Esophagus muscularis mucosa (tissue), 4 donors: ENCODE measurements around the gene AKAP11. TPM values are rescaled to one million over a fixed set of nuclear protein-coding genes. Genes with fewer than 3 reads are reported as not detected.

Source experiments
- DNase-seq: peaks from one replicate; pipeline ENCODE4 v3.0.0-alpha.2; 2017; ENCODE audit errors: extremely low spot score
- H3K27ac ChIP-seq, 4 donors: fragments of 200-600 bp; sonication (generic); replicated peaks in 1 of 4; 1 replicate in 3 of 4; 2 replicates in 1 of 4; pipeline ENCODE4 v1.5.1; 2016 to 2019; ENCODE audit warnings: mild to moderate bottlenecking in 1 of 4
- H3K27me3 ChIP-seq, 4 donors: fragments of 200-600 bp; sonication (generic); one replicate each; pipeline versions ENCODE4 v1.5.1 to v1.6.0; 2016 to 2019
- H3K36me3 ChIP-seq, 4 donors: fragments of 200-600 bp; sonication (generic); one replicate each; pipeline ENCODE4 v1.5.1; 2016 to 2019
- H3K4me1 ChIP-seq, 4 donors: fragments of 200-600 bp; sonication (generic); one replicate each; pipeline ENCODE4 v1.5.1; 2016 to 2019
- H3K4me3 ChIP-seq, 4 donors: fragments of 200-600 bp; sonication (generic); 1 replicate in 2 of 4; 2 replicates in 2 of 4; pipeline ENCODE4 v1.5.1; 2016 to 2019; ENCODE audit warnings: mild to moderate bottlenecking in 4 of 4, moderate library complexity in 1 of 4
- H3K9me3 ChIP-seq, 4 donors: fragments of 200-600 bp; sonication (generic); 1 replicate in 3 of 4; 2 replicates in 1 of 4; pipeline ENCODE4 v1.5.1; 2016 to 2019
- EP300 ChIP-seq: sonication (generic); formaldehyde crosslinking; IDR thresholded peaks from one replicate; pipeline ENCODE4 v1.6.1; 2017; ENCODE audit warnings: antibody characterized with exemption
- POLR2A ChIP-seq: fragments of 450-650 bp; IDR thresholded peaks from one replicate; pipeline ENCODE4 v1.6.1; 2017; ENCODE audit warnings: antibody characterized with exemption, moderate library complexity, mild to moderate bottlenecking, low read depth
- POLR2AphosphoS5 ChIP-seq, 2 donors: sonication (generic); formaldehyde crosslinking; IDR thresholded peaks; one replicate each; pipeline ENCODE4 v1.6.1; 2017; ENCODE audit warnings: antibody characterized with exemption in 2 of 2
- intact Hi-C: fragments of 100-400 bp; cut with DNase I; formaldehyde crosslinking; loops from one replicate; pipeline ENCODE4 v1.15.1; 2023
- total RNA-seq, 4 donors: library from RNA; depleted of rRNA; stranded (reverse); fragments of >200 nt; gene quantifications; one replicate each; pipeline versions ENCODE4 v1.1.0 to v1.2.1, GENCODE V29; 2016
- TF ChIP-seq, protein P1 (sequence below), 3 experiments: fragments of 200-600 bp in 2 of 3; fragments of 450-650 bp in 1 of 3; sonication (generic) in 2 of 3; IDR thresholded peaks; one replicate each; pipeline ENCODE4 v1.5.1; 2017 to 2019; ENCODE audit warnings: antibody characterized with exemption in 3 of 3, mild to moderate bottlenecking in 2 of 3, moderate library complexity in 1 of 3

The AKAP11 gene
- total RNA-seq, 4 donors from 2014 or later, result 36.1 to 43.4 (median 39.6) TPM

DNA sequence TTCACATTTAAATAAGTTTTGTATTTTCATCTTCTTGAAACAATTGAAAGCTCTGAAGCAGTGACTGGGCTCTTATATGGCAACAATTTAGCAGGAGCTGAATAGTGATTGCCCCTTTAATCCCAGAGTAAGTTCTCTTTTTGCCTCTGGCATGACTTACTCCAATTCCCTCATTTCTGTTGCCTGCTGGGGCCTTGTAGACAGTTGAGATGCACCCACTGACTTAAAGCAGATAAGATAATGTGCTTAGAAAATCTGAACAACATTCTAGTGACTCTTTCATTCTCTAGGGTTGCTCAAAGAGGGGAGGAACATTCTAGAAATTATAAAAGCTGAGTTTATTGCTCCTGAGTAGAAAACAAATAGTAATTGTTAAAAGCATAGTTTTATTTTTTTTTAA lies 52.8 kb downstream of the AKAP11 start:
- Histone ChIP-seq H3K36me3 (peaks cover 0 to 10% (median 7%) of the 10 kb centered on the region in 4 donors), H3K27ac (no peak overlapping the region), H3K4me1 (no peaks in the 10 kb centered on the region), H3K4me3 (no peak overlapping the region), H3K27me3 (no peaks in the 10 kb centered on the region), H3K9me3 (no peaks in the 10 kb centered on the region)
- intact Hi-C loops, result no loop called here
- no peak for DNase-seq
- TF ChIP-seq POLR2AphosphoS5 (IDR thresholded peaks at IDR 0.05) (no peak), EP300 (no peak), POLR2A (no peak)
- TF ChIP-seq, protein P1, sequence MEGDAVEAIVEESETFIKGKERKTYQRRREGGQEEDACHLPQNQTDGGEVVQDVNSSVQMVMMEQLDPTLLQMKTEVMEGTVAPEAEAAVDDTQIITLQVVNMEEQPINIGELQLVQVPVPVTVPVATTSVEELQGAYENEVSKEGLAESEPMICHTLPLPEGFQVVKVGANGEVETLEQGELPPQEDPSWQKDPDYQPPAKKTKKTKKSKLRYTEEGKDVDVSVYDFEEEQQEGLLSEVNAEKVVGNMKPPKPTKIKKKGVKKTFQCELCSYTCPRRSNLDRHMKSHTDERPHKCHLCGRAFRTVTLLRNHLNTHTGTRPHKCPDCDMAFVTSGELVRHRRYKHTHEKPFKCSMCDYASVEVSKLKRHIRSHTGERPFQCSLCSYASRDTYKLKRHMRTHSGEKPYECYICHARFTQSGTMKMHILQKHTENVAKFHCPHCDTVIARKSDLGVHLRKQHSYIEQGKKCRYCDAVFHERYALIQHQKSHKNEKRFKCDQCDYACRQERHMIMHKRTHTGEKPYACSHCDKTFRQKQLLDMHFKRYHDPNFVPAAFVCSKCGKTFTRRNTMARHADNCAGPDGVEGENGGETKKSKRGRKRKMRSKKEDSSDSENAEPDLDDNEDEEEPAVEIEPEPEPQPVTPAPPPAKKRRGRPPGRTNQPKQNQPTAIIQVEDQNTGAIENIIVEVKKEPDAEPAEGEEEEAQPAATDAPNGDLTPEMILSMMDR (IDR thresholded peaks at IDR 0.05), result no peak

DNA sequence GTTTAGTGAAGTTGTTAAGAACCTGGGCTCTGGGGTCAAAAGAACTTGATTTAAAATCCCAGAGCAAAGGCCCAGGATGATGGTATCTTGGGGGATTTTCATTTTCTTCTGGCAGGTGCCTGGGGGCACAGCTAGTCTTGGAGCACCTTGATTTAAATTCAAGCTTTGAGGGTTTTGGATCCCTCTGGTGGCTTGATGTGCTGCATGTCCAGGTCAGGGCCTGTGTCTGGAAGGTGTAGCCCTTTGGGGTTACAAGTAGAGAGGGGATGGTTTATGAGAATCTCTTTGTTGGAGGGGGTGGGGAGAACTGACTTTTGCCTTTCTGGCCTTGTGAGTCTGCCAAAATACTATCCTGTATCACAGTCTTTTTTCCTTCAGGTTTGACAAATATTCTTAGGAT lies 55.8 kb downstream of the AKAP11 start:
- peaks cover 0 to 6% (median 0%) of the 10 kb centered on the region in 4 donors for H3K36me3 ChIP-seq
- intact Hi-C loops, result no loop called here
- TF ChIP-seq POLR2A (no peak), POLR2AphosphoS5 (IDR thresholded peaks at IDR 0.05) (no peak), EP300 (no peak)
- TF ChIP-seq, protein P1 (IDR thresholded peaks at IDR 0.05), result no peak
- H3K4me1 ChIP-seq, result no peaks in the 10 kb centered on the region
- H3K27ac ChIP-seq, result no peak overlapping the region
- no peak overlapping the region for H3K4me3 ChIP-seq
- no peak for DNase-seq
- H3K9me3 ChIP-seq, result no peaks in the 10 kb centered on the region
- H3K27me3 ChIP-seq, result no peaks in the 10 kb centered on the region

DNA sequence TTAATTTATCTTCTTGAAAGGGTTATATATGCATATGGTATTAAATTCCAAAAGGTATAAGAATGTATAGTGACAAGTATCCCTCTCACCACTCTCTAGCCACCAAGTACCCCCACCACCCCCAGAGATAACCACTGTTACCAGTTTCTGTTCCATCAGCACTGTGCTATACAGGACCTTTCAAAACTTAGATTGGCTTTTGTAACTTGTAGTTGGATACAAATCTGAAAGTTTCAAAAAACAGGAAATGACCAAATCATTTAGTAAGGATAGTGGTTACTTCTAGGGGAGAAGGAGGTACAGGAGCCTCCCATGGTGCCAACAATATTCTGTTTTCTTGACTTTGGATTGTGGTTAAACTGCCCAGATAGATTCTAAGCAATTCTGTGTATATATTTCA lies 56.7 kb downstream of the AKAP11 start:
- Histone ChIP-seq H3K4me3 (no peak overlapping the region), H3K27ac (no peak overlapping the region), H3K27me3 (no peaks in the 10 kb centered on the region), H3K9me3 (no peaks in the 10 kb centered on the region), H3K36me3 (no peaks in the 10 kb centered on the region), H3K4me1 (no peaks in the 10 kb centered on the region)
- TF ChIP-seq, protein P1 (IDR thresholded peaks at IDR 0.05), result no peak
- TF ChIP-seq POLR2AphosphoS5 (IDR thresholded peaks at IDR 0.05) (no peak), EP300 (no peak), POLR2A (no peak)
- no peak for DNase-seq
- intact Hi-C loops, result no loop called here

DNA sequence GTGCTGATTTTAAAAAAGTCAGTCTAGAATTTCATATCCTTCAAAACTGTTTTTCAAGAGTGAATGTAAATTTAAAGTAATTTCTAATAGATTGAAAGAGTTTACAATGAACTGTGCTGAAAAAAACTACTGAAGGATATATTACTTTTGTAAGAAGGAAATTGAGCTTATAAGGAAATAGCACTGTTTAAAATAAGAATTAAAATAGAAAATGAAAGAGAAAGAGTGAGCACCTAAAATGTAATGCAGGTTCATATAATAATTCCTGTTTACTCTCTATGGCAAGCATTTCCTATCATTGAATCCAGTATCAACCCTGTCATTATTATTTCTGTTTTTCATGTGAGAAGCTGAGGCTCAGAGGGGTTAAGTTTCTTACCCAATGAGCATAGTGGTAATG lies 57.3 kb downstream of the AKAP11 start:
- Histone ChIP-seq H3K36me3 (no peaks in the 10 kb centered on the region), H3K27me3 (no peaks in the 10 kb centered on the region), H3K4me1 (no peaks in the 10 kb centered on the region), H3K4me3 (no peak overlapping the region), H3K9me3 (no peaks in the 10 kb centered on the region), H3K27ac (no peak overlapping the region)
- TF ChIP-seq POLR2A (no peak), POLR2AphosphoS5 (IDR thresholded peaks at IDR 0.05) (no peak), EP300 (no peak)
- TF ChIP-seq, protein P1 (IDR thresholded peaks at IDR 0.05), result no peak
- DNase-seq, result no peak
- intact Hi-C loops, result no loop called here

DNA sequence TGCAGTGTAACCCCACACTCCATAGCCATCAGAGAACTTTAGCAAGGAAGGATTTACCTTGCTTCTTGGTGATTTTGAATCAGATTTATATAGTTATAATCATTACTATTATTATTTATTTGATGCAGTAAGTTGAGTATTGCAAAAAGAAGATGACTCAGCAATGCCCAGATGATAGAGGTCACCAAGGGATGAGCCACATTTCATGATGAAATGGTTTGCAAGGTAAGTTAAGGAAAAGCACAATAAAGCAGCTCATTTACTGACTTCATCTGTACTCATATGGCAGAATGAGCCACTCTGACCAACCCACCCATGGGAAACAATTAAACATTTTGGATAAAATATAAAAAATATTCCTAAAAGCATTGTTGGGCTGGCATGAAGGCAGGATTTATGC lies 59.1 kb downstream of the AKAP11 start:
- Histone ChIP-seq H3K27me3 (no peaks in the 10 kb centered on the region), H3K36me3 (no peaks in the 10 kb centered on the region), H3K4me1 (no peaks in the 10 kb centered on the region), H3K27ac (no peak overlapping the region), H3K9me3 (no peaks in the 10 kb centered on the region), H3K4me3 (no peak overlapping the region)
- DNase-seq, result no peak
- intact Hi-C loops, result no loop called here
- TF ChIP-seq, protein P1 (IDR thresholded peaks at IDR 0.05), result no peak
- TF ChIP-seq EP300, result no peak
- no peak for TF ChIP-seq POLR2AphosphoS5 (IDR thresholded peaks at IDR 0.05)
- no peak for TF ChIP-seq POLR2A
